HT-29 (cell line): ENCODE data around the gene AFTPH. TPM values are rescaled to one million over a fixed set of nuclear protein-coding genes. Genes with fewer than 3 reads are reported as not detected.

Source experiments
- DNase-seq: peaks from one replicate; pipeline ENCODE4 v3.0.0-alpha.2; 2015; ENCODE audit warnings: low spot score
- total RNA-seq: library from RNA; depleted of rRNA; stranded (reverse); fragments of >200 nt; shearing (Covaris generic); gene quantifications from 2 replicates; pipeline ENCODE4 v1.2.3, GENCODE V29; 2014; rRNA removed

AFTPH gene, protein sequence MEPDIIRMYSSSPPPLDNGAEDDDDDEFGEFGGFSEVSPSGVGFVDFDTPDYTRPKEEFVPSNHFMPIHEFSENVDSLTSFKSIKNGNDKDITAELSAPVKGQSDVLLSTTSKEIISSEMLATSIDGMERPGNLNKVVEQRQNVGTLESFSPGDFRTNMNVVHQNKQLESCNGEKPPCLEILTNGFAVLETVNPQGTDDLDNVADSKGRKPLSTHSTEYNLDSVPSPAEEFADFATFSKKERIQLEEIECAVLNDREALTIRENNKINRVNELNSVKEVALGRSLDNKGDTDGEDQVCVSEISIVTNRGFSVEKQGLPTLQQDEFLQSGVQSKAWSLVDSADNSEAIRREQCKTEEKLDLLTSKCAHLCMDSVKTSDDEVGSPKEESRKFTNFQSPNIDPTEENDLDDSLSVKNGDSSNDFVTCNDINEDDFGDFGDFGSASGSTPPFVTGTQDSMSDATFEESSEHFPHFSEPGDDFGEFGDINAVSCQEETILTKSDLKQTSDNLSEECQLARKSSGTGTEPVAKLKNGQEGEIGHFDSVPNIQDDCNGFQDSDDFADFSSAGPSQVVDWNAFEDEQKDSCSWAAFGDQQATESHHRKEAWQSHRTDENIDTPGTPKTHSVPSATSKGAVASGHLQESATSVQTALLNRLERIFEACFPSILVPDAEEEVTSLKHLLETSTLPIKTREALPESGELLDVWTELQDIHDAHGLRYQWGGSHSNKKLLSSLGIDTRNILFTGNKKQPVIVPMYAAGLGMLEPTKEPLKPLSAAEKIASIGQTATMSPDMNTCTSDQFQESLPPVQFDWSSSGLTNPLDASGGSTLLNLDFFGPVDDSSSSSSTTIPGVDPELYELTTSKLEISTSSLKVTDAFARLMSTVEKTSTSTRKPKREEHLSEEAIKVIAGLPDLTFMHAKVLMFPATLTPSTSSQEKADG
- total RNA-seq, result 22.2 and 25.4 TPM in 2 replicates

- DNase-seq, result peak; percentile 98
These were observed at the start of gene AFTPH for GRCh38 chr2:64523666-64524603. Gene AFTPH (plus strand): TSS chr2:64524328. CDS start chr2:64551475, 27,147 bp downstream.

GRCh38 chr2:64474636-64475035 lies 49.5 kb upstream of the AFTPH start:
- no peak for DNase-seq

GRCh38 chr2:64477037-64477436 lies 47.1 kb upstream of the AFTPH start:
- DNase-seq, result no peak

GRCh38 chr2:64477979-64478378 lies 46.1 kb upstream of the AFTPH start:
- no peak for DNase-seq

DNA sequence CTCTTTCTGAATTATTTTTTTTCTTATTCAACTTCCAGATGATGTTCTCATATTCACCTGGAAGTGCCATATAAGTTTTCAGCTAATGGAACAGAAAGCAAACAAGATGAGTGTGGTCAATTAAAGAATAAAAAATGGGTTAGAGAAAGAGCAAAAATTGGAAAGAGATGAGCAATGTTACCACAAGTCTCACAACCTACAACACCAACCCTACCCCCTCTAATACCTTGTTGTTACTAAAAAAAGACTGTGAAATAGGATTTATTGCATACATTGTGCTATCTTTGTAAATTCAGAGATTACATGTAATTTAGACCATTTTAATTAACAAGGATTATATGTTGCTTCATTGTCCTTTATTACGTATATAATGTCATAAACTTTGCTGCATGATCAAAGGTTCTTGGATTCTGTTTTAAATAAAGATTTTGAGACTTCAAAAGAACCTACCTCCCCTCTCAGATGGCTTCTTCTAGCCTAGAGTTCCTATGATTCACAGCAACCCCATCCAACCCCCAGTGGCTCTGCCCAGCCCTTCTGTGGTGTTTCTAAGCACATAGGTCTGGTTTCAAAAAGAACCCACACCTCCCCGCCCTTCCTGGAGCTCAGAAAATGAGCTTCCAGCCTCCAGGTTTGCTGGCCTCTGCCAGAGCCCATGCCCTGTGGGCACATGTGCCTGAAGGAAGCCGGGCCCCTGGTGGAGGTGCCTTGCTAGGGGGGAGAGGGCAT lies 45.5 kb upstream of the AFTPH start:
- DNase-seq, result no peak

DNA sequence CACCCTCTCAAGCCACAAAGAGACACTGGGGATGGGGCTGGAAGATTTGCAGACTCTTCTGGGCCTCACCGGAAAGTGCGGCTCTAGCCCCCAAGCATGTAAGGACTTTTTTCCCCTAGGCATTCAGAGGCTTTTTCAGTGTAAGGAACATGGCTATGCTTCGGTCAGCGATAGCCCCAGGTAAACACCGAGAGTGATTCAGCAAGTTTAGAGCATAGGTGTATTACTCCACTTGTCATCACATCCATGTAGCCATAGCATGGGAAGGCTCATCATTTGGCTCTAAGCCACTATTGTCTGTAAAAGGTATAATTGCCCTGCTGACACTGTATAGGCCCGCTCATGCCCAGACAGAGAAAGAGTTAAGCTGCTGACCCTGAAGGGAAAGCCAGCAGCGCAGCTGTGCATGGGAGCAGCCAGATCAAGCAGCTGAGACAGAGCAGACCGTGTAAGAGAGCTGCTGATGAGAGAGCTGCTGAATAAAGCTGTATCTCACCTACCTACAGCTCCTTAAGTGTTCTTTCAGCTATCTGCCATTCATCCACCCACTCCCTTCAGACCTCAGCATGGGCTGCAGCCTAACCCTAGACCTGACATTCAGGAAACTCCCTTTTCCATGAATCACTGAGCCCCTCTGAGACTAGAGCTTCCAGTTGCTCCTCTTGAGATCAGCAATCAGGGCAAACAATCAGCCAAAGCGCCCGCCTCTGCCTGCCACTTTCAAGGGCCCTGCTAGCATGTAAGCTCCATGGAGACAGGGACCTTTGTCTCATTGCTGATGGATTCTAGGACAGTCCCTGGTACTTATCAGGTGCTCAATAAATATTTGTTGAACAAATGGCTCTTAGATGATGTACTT lies 44.6 kb upstream of the AFTPH start:
- no peak for DNase-seq

DNA sequence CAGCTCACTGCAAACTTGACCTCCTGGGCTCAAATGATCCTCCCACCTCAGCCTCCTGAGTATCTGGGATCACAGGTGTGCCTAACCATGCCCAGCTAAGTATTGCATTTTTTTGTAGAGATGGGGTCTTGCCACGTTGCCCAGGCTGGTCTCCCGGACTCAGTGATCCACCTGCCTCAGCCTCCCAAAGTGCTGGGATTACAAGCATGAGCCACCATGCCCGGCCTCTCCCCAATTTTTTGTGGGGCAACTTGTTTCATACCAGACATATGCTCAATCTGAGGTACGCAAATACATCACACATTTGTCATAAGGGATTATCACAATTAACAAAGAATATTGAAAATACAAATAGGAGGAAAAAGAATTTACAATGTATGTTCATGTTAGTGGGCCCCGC lies 42.5 kb upstream of the AFTPH start:
- DNase-seq, result no peak

GRCh38 chr2:64482243-64482642 lies 41.9 kb upstream of the AFTPH start:
- DNase-seq, result no peak

- peak; percentile 71 for DNase-seq
These were observed 41.2 kb upstream of the AFTPH start for GRCh38 chr2:64482765-64483504.

GRCh38 chr2:64485331-64485730 lies 38.8 kb upstream of the AFTPH start:
- DNase-seq, result no peak

GRCh38 chr2:64485961-64486360 lies 38.2 kb upstream of the AFTPH start:
- DNase-seq, result no peak

DNA sequence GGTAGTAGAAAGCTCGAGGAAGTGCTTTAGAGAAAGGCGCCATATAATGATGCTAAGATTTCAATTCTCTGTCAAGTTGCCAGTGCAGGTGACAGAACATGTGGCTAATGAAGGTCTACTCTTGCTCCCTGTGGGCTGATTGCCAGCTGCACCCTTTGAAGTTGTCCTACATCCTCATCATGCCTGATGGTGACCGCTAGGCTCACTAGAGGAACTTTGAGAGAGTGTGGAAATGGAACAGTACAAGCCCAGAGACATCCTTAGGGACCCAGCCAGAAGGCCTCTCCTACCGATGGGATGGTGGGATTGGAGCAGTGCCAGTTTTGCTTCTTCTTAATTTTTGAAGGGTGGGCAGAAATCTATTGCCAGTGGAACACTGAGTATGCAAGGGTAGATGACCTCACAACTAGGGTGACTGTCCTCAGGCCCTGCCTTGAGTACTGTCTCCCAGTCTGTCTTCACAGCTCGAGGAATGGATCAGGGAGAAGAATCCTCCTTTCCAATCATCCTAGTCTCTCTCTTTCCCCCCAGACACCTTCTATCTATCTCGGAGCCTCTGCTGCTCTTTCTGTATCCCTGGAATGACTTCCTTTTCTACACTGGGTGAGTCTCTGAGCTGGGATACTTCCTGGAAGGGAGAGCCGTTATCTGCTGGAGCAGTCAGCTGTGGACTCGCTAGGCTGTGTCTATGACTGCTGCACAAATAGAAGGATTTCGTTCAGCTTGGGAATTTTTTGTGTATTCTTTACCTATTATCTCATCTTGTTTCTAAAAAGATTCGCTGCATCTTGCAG lies 36.7 kb upstream of the AFTPH start:
- no peak for DNase-seq

DNA sequence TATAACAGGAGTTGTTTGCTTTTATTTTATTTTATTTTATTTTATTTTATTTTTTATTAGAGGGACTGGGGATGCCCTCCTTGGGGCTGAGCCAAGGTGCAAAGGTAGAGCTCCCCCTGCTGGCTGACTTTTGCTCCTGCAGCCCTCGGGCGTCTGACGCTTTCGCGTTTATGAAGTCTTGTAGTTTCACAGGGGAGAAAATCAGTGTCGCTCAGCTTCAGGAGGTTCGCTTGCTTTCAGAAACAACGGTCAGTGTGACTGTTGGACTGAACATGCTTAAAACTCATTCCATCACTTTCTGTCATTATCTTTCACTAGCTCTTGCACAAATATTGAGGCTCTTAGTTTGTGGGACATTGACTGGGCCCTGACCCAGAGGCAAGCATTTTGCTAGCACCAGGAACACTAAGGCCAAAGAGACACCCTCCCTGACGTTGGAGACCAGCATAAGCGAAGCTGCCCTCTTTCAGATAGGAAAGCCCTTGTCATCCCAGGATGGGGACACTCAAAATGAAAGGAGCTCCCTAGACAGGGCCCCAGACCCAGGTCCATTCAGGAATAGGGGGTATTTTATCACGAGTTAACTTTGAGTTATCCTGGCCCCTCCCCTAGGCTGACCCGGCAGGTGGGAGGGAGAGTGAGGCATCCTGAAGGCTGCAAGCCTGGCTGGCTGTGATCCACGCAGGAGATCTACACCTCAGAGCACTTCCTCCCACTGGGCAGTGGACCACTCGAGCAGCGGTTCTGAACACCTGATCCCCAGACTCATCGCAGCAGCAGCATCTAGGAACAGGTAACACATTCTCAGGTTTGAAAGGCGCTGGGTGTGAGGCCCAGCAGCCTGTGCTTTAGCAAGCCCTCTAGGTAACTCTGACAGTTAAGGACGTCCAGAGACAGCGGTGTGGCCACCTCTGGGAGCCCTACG lies 35.8 kb upstream of the AFTPH start:
- DNase-seq, result peak; percentile 88

GRCh38 chr2:64489081-64489751 lies 34.9 kb upstream of the AFTPH start:
- DNase-seq, result no peak

DNA sequence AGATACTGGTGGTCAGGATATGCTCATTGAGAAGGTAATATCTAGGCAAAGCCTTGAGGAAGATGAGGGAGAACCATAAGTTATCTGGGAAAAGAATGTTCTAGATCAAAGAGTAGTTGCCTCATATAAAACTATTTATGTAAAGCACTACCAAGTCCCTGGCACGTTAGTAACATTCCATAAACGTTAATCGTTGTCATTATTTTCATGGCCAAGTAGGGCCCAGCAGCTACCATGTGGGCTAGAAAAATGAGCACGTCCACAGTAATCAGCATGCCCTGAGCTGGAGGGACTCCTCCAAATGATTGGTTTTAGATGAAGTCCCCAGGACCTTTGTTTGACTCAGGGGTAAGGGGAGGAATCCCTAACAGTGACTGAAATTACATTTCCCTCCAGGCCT lies 32.7 kb upstream of the AFTPH start:
- DNase-seq, result no peak

DNA sequence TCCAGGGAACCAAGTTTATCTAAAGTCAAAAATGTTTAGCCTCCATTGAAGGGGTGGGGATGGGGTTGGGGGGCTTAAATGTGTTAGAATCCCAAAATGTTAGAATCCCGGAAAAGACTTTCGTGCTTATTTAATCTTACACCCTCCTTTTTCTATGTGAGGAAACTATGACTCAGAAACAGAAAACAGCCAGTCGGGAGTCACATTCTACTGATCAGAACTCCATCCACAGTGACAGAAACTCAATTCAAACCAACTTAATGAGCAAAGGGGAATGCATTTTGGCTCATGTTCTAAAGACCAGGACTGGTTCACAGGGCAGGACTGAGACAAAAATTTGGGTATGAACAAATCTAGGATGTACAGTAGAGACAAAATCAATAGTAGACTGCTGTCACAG lies 31.9 kb upstream of the AFTPH start:
- no peak for DNase-seq
